ENCODE data around the gene MS4A4E. TPM values are rescaled to one million over a fixed set of nuclear protein-coding genes. Genes with fewer than 3 reads are reported as not detected.

MS4A4E gene
- total RNA-seq, 1 experiment from 2014 or later, result not detected

- H3K27me3 ChIP-seq (ENCODE audit: insufficient read depth, low read depth), result peaks cover 19% of the 10 kb centered on the region; the same call in 1 of the 2 replicates
- H3F3A ChIP-seq (ENCODE audit: insufficient read depth, low read depth), result no peaks in the 10 kb centered on the region
- H4K20me1 ChIP-seq (ENCODE audit: insufficient read depth), result no peaks in the 10 kb centered on the region
- H3K4me1 ChIP-seq (replicated peaks; ENCODE audit: insufficient read depth), result no peaks in the 10 kb centered on the region
- DNase-seq, result no peak
- intact Hi-C loops (cut with micrococcal nuclease; ENCODE audit: unreplicated experiment), result no loop called here
- no peak overlapping the region for H3K4me3 ChIP-seq
- H3K4me2 ChIP-seq, result no peak overlapping the region
- no peaks in the 10 kb centered on the region for H3K79me2 ChIP-seq (ENCODE audit: low read depth)
- H2AFZ ChIP-seq, result no peak overlapping the region
- ChIA-PET POLR2A (ENCODE audit: unreplicated experiment) (no interaction called here), CTCF (no interaction called here)
- TF ChIP-seq EZH2 (IDR thresholded peaks at IDR 0.05; ENCODE audit: low read depth) (no peak), CTCF (conservative IDR thresholded peaks at IDR 0.05) (no peak)
- no peak overlapping the region for H3K27ac ChIP-seq
- H3K9me2 ChIP-seq (ENCODE audit: insufficient read depth), result no peaks in the 10 kb centered on the region
- H3K9me3 ChIP-seq (ENCODE audit: insufficient read depth, low read depth), result 0 out of 2 replicates have a peak, but pooled peaks cover 3% of the 10 kb centered on the region
- no peaks in the 10 kb centered on the region for H3K36me3 ChIP-seq (ENCODE audit: low read depth)
- no TSS peak for BruUV-seq (replicated peaks)
Observed at GRCh38 chr11:60263402-60263801, 20.5 kb upstream of the MS4A4E start.

- Histone ChIP-seq H3K79me2 (ENCODE audit: low read depth) (no peaks in the 10 kb centered on the region), H3K4me3 (no peak overlapping the region), H4K20me1 (ENCODE audit: insufficient read depth) (no peaks in the 10 kb centered on the region), H3K4me2 (no peak overlapping the region), H3K36me3 (ENCODE audit: low read depth) (no peaks in the 10 kb centered on the region), H3K27me3 (ENCODE audit: insufficient read depth, low read depth) (no peaks in the 10 kb centered on the region), H3K9me3 (ENCODE audit: insufficient read depth, low read depth) (0 out of 2 replicates have a peak, but pooled peaks cover 3% of the 10 kb centered on the region), H2AFZ (no peak overlapping the region), H3K4me1 (replicated peaks; ENCODE audit: insufficient read depth) (no peaks in the 10 kb centered on the region), H3F3A (ENCODE audit: insufficient read depth, low read depth) (no peaks in the 10 kb centered on the region), H3K9me2 (ENCODE audit: insufficient read depth) (no peaks in the 10 kb centered on the region), H3K27ac (no peak overlapping the region)
- no peak for DNase-seq
- POLR2A ChIA-PET (ENCODE audit: unreplicated experiment), result no interaction called here
- no TSS peak for BruUV-seq (replicated peaks)
- intact Hi-C loops (cut with micrococcal nuclease; ENCODE audit: unreplicated experiment), result no loop called here
- CTCF ChIA-PET, result no interaction called here
- no peak for TF ChIP-seq CTCF (conservative IDR thresholded peaks at IDR 0.05)
- TF ChIP-seq EZH2 (IDR thresholded peaks at IDR 0.05; ENCODE audit: low read depth), result no peak
Observed at GRCh38 chr11:60261014-60261413, 18.1 kb upstream of the MS4A4E start.

- no TSS peak for BruUV-seq (replicated peaks)
- no peaks in the 10 kb centered on the region for H3K27me3 ChIP-seq (ENCODE audit: insufficient read depth, low read depth)
- TF ChIP-seq EZH2 (IDR thresholded peaks at IDR 0.05; ENCODE audit: low read depth) (no peak), CTCF (conservative IDR thresholded peaks at IDR 0.05) (no peak)
- no peaks in the 10 kb centered on the region for H3K79me2 ChIP-seq (ENCODE audit: low read depth)
- no peak overlapping the region for H3K4me3 ChIP-seq
- no peaks in the 10 kb centered on the region for H3K9me2 ChIP-seq (ENCODE audit: insufficient read depth)
- H3K4me1 ChIP-seq (replicated peaks; ENCODE audit: insufficient read depth), result no peaks in the 10 kb centered on the region
- no peak overlapping the region for H3K4me2 ChIP-seq
- no peak overlapping the region for H3K27ac ChIP-seq
- intact Hi-C loops (cut with micrococcal nuclease; ENCODE audit: unreplicated experiment), result no loop called here
- no peak overlapping the region for H2AFZ ChIP-seq
- no peaks in the 10 kb centered on the region for H4K20me1 ChIP-seq (ENCODE audit: insufficient read depth)
- no peaks in the 10 kb centered on the region for H3F3A ChIP-seq (ENCODE audit: insufficient read depth, low read depth)
- no peaks in the 10 kb centered on the region for H3K36me3 ChIP-seq (ENCODE audit: low read depth)
- ChIA-PET POLR2A (ENCODE audit: unreplicated experiment) (no interaction called here), CTCF (no interaction called here)
- DNase-seq, result no peak
- H3K9me3 ChIP-seq (ENCODE audit: insufficient read depth, low read depth), result 0 out of 2 replicates have a peak, but pooled peaks cover 3% of the 10 kb centered on the region
Observed at GRCh38 chr11:60257956-60258722, 15.2 kb upstream of the MS4A4E start.

All from PC-9 (cell line).